ENCODE results near the gene SLC6A17.

GRCh38 chr1:110195196-110195595, 44.9 kb downstream of the SLC6A17 start:
- no peak for TF ChIP-seq MAX (CRISPR knock-in tag; IDR thresholded peaks at IDR 0.05)
- no peak for TF ChIP-seq HMGXB4 (CRISPR knock-in tag; IDR thresholded peaks at IDR 0.05)
- TF ChIP-seq CTCF (IDR thresholded peaks at IDR 0.05), result no peak
- no peak for TF ChIP-seq ZBTB43 (CRISPR knock-in tag; IDR thresholded peaks at IDR 0.05)
- TF ChIP-seq TCF7 (CRISPR knock-in tag; IDR thresholded peaks at IDR 0.05; ENCODE audit: low read depth), result no peak
- TF ChIP-seq TEAD4 (CRISPR knock-in tag; IDR thresholded peaks at IDR 0.05), result no peak
- TF ChIP-seq OVOL2 (CRISPR knock-in tag; IDR thresholded peaks at IDR 0.05; ENCODE audit: borderline replicate concordance), result no peak
- no peak for TF ChIP-seq ATF2 (CRISPR knock-in tag; IDR thresholded peaks at IDR 0.05; ENCODE audit: borderline replicate concordance, low read depth)
- TF ChIP-seq ZNF317 (CRISPR knock-in tag; IDR thresholded peaks at IDR 0.05; ENCODE audit: borderline replicate concordance, low read depth), result no peak
- no peak for TF ChIP-seq ZNF423 (CRISPR knock-in tag; IDR thresholded peaks at IDR 0.05)
- no peak for TF ChIP-seq ATF3 (CRISPR knock-in tag; conservative IDR thresholded peaks at IDR 0.05)
- TF ChIP-seq CREB1 (CRISPR knock-in tag; IDR thresholded peaks at IDR 0.05), result no peak
